NCI-H460 (cell line): ENCODE measurements around the gene EEF1B2. TPM values are rescaled to one million over a fixed set of nuclear protein-coding genes. Genes with fewer than 3 reads are reported as not detected.
"Not testable (repeated sequence)": the region's sequence is repeated elsewhere in the genome, so short reads cannot be mapped to it uniquely, and the experiment has no call there.

Source experiments
- DNase-seq: peaks from one replicate; pipeline ENCODE4 v3.0.0-alpha.2; 2016; ENCODE audit warnings: low read depth; ENCODE audit errors: extremely low read depth
- polyA plus RNA-seq: library from polyadenylated mRNA; depleted of rRNA; stranded (reverse); fragments of >200 nt; gene quantifications from 2 replicates; pipeline ENCODE4 v1.2.3, GENCODE V29; 2014; cell fraction: nucleus; rRNA removed
- total RNA-seq: library from RNA; depleted of rRNA; stranded (reverse); fragments of >200 nt; shearing (Covaris generic); gene quantifications from 2 replicates; pipeline ENCODE4 v1.2.3, GENCODE V29; 2014; rRNA removed

EEF1B2 gene
- total RNA-seq: 1,212 and 1,353 TPM in 2 replicates
- polyA plus RNA-seq: 1,161 and 1,782 TPM in 2 replicates

- peak; percentile 98 for DNase-seq
Measured at GRCh38 chr2:206159346-206160124, at the start of gene EEF1B2, which contains the start of gene NDUFS1. EEF1B2 (plus strand) TSS chr2:206159895; CDS start chr2:206159980, 85 bp downstream. NDUFS1 (minus strand) TSS chr2:206159444; CDS start chr2:206153678, 5,766 bp downstream.

DNA sequence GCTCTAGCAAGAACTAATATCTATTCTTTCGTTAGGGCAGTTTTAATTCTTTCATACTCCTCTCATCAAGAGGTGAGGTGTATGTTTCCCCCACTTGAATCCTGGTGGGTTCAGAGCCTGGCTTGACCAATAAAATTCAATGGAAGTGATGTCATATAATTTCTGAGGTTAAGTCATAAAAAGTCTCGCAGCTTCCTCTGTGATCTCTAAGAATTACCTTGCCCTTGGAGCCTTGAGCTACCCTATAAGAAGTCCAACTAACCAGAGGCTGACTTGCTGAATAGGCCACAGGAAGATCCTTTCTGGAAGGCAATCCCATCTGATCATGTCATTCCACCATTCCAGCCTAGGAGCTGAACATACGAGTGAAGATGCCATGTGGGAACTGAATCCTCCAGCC is 47.6 kb upstream of the EEF1B2 start:
- DNase-seq: no peak

DNA sequence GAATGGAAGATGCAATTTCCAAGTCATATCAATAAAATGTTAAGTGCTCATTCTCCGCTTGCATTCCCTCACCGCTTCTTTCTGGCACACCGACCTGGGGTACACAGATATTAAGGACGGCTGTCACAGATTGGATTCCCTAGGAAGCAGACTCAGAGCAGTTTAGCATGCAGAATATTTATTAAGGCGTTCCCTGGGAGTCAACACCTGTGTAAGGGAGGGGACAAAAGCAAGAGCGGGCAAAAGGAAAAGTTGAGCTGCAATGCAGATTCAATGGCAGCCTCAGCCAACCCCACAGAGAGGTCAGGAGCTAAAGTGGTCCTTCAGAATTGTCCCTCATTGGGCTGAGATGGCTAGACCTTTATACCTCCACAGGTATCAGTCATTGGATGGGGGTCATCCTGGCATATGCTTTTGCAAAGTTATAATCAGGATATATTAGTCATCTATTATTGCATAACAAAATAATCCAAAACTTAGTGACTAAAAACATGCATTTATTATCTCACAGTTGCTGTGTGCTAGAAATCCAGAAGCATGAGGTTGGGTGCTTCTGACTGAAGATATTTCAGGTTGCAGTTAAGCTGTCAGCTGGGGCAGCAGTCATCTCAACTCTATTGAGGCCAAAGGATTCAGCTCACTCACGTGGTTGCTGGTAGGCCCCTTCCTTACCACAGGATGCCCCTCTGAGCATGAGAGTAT is 46.7 kb upstream of the EEF1B2 start:
- DNase-seq: no peak

DNA sequence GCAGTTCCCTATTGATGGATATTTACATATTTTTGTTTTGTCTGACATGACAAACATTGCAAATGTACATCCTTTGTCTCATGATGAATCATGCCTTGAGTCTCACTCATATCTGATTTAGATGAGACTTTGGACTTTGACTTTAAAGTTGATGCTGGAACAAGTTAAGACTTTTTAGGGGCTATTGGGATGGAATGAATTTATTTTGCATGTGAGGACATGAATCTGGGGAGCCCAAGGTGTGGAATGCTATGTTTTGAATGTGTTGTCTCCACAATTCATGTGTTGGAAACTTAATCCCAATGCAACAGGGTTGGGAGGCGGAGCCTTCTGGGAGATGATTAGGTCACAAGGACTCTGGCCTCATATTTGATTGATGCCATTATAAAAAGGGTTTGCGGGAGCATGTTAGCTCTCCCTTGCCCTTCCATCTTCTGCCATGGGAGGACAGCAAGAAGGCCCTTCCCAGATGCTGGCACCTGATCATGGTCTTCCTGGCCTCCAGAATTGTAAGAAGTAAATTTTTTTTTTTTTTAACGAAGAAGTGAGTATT is 44.6 kb upstream of the EEF1B2 start:
- no peak for DNase-seq

DNA sequence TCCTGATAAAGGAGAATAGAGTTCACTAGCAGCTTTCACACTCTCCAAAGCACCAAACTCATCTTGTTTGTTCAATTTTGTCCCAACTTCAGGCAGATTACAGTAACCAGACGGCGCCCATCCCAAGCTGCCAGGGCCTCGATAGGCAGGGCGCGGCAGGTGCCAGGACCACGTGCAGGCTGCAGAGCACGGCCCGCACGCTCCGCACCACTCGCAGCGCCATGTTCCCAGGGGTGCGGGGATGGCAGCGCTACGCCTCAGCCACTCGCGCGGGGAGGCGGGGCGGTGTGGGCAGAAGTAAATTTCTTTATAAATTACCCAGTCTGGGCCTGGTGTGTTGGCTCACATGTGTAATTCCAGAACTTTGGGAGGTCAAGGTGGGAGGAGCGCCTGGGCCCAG is 43.4 kb upstream of the EEF1B2 start:
- DNase-seq: no peak

DNA sequence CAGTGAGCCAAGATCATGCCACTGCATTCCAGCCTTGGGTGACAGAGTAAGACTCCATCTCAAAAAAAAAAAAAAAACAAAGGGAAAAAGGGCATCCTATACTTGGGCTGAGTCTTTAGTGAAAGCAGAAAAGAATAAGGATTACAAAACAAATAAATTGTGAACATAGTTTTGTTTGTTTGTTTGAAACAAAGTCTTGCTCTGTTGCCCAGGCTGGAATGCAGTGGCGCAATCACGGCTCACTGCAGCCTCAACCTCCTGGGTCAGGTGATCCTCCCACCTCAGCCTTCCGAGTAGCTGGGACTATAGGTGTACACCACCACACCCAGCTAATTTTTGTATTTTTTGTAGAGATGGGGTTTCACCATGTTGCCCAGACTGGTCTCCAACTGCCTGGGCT is 37.1 kb upstream of the EEF1B2 start:
- not testable (repeated sequence) for DNase-seq

- no peak for DNase-seq
Measured at GRCh38 chr2:206125901-206126300, 33.8 kb upstream of the EEF1B2 start.

- no peak for DNase-seq
Measured at GRCh38 chr2:206127656-206128055, 32.0 kb upstream of the EEF1B2 start.

- DNase-seq: no peak
Measured at GRCh38 chr2:206143451-206143850, 16.2 kb upstream of the EEF1B2 start.

- DNase-seq: no peak
Measured at GRCh38 chr2:206144383-206144782, 15.3 kb upstream of the EEF1B2 start.

DNA sequence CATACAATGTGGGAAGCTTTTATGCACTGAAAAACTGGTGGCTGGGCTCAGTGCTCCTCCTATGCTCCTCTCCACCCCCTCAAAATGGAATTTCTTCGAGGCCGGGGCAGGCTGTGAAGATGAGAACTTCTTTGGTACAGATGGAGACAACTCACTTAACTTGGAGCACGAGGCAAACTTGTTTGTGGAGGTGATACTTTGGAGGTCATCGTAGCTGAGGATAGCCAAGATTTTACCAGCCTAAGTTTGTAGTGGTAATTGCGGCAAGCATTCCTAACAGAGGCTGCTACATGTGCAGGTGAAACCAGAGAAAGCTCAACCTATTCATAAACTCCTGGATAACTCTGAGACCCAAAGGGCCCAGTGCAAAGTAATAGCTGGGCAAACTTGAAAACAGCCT is 14.0 kb upstream of the EEF1B2 start:
- no peak for DNase-seq

- no peak for DNase-seq
Measured at GRCh38 chr2:206149330-206149729, 10.4 kb upstream of the EEF1B2 start.

GRCh38 chr2:206150168-206150567 is 9.5 kb upstream of the EEF1B2 start:
- DNase-seq: no peak

DNA sequence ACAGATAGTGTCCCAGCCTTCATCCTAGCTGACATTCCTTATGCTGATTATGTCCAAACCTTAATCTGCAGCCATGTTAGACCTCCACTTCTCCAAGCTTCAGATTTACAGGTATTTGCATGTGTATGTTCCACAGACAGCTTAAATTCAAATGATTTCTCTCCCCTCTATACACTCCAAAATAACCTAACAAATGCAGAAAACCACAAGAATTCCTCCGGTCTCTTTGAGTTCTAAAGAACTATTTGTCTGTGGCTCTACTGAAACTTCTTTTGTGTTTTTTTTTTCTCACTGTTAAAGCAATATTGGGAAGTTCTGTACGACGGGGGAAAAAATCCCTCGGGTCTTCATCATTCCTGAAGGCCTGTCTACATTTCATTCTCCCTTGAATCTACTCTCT is 9.1 kb upstream of the EEF1B2 start:
- no peak for DNase-seq

DNA sequence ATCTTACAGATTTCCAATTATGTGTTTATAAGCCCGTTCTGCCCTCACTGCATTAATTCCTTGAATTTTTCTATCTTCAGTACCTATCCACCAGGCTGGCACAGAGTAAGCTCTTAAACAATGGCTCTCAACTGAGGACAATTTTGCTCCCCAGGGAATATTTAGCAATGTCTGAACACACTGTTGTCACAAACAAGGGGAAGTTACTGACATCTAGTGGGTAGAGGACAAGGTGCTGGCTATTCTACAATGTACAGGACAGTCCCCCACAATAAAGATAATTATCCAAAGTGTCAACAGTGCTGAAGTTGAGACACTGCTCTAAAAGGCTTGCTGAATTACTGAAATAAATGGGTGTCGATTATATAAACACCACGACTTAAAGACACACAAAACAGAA is 5.5 kb upstream of the EEF1B2 start:
- peak; percentile 39 for DNase-seq

GRCh38 chr2:206157014-206157413 is 2.7 kb upstream of the EEF1B2 start:
- not testable (repeated sequence) for DNase-seq

GRCh38 chr2:206158563-206159345 is 941 bp upstream of the EEF1B2 start:
- DNase-seq: no peak

DNA sequence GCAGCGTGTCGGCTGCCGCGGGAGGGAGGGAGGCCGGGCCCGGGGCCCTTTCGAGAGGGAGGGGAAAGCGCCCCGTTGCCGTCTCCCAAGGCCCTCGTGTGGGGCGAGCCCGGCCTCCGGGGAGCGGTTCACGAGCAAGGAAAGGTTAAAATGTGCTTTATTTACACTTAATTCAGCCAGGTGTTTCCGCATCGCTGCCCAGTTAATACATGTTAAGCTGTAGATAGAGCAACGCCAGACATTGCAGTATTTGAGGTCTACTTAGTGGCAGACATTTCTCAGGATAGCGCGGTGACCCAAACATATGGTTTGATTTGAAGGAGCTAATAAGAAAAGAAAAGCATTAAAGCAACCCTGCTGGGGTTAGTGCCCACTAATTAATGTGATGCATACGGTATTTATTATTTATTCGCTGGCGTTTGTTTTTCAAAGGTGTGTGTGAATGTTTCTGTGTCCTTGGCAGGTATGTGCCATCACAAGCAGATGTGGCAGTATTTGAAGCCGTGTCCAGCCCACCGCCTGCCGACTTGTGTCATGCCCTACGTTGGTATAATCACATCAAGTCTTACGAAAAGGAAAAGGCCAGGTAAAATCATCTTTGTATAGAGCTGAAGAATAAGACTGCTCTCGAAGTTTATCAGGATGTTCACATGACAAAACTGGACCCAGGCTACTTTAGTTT is 571 bp downstream of the EEF1B2 start:
- DNase-seq: no peak

DNA sequence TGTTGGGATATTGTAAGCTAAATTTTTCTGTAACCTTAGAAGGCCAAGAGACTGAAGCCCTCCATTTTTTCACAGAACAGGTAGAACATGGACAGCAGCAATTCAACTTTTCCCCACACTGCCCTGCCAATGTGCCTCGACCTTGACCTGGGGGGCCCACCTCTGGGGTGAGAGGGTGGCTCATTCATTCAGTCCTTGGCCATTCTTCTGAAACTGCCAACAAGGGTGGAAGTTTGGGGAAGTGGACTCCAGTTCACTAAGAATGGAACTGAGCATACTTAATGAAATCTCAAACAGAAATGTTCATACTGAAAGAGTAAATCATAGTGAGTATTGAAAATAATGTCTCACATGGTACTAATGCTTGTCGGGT is 1.1 kb downstream of the EEF1B2 start:
- no peak for DNase-seq

DNA sequence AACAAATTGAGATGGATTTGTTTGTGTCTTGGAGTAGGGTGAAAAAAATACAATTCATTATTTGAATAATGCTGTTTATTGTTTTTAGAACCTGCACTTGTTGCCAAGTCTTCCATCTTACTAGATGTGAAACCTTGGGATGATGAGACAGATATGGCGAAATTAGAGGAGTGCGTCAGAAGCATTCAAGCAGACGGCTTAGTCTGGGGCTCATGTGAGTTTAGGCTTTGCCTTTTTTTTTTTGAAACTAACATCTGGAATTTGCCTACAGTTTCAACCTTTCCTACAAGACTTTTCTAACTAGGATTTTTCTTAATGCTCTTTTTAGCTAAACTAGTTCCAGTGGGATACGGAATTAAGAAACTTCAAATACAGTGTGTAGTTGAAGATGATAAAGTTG is 2.7 kb downstream of the EEF1B2 start:
- DNase-seq: not testable (repeated sequence)
